Activated gamma-delta T cell (primary cell): ENCODE results near the gene PGK2.
"Not testable (repeated sequence)": the region's sequence is repeated elsewhere in the genome, so short reads cannot be mapped to it uniquely, and the experiment has no call there.

ENCODE experiments used
- DNase-seq: peaks from one replicate; lab custom pipeline; 2025; lab: John Stamatoyannopoulos, UW
- total RNA-seq, 2 donors: gene quantifications; one replicate each; lab custom pipeline; 2026; lab: John Stamatoyannopoulos, UW

Gene PGK2
- total RNA-seq = 0 reads per million in 2 donors

DNA sequence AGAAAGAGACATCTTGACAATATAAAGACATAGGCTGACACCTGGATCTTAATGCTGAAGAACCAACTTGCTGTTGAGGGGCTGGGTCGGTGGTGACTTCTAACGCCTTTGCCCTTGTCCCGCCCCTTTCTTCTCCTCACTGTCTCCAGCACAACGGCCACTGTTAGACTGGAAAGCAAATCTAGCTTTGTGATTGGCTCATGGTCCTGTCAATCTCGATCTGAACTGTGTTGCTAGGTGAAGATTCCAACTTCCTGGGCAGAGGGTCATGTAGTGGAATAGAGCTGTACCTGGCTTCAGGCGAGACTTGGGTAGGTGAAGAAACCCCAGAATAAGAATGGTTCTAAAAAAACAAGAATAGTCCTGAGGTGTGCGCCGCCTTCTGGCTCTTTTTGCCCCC, at the start of gene PGK2:
TSS of gene PGK2 (minus strand) at position 110 of the 400 bp plus-strand sequence. CDS start at position 12, 98 bp downstream.
- DNase-seq = no peak

DNA sequence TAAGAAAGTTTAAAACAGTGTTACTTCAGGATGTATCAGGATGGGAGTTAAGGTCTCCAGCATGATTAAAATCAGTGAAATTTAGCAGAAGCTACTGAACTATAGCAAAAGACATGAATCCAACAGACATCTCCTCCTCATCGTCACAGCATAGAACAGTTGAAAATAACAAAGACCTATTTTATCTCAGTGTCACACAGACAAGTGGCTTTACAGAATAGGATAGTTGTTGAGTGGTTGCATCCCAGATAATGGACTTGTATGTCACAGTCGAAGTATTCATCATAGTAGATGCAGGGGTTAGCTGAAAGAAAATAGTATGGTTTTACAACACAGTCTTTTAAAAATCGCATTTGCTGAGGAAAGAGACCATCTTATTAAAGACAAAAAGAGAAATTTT, 48.1 kb upstream of the PGK2 start:
- DNase-seq = no peak

DNA sequence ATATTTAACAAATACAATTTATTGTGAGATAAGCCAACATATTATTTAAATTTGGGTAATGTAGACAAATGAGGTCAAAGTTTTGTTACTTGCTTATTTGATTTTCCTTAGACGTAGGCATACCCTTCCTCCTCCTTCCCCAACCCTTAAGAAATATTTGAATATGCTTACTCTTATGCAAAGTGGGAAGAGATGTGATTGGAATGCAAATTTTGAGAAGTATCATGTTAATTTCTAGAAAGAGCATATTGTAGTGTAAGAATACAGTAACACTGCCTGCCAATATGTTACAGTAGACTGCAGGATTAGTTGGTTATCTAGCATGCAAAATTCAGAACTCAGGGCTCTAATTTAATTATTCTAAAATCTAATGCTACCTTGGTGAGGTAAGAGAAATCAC, 46.3 kb upstream of the PGK2 start:
- no peak for DNase-seq

DNA sequence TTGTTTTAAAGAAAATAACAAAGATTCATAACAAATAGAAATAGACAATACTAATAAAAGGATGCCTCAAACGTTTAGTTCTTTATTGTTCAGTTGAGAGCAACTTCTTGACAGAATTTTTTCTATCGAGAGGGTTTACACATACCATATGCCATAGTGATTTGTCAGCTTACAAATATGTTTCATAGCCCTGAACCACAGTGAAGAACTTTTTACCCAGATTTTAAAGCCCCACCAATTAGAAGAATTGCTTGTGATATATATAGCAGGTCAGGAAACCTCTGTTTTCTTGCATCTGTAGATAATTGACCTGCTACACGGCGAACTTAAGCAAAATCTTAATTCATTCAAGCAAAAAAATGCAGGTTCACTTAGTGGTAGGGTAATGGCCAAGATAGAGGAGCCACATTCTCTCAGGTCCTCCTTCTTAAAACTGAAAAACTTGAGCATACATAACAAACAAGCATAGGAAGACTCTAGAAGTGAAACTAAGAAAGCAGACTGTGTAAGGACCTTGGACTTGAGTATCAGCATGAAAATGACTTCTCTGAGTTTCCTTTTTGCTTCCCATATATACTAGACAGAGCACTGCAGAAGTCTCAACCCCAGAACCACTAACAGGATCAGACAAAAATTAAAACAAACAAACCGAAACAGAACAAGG, 39.8 kb upstream of the PGK2 start:
- no peak for DNase-seq

DNA sequence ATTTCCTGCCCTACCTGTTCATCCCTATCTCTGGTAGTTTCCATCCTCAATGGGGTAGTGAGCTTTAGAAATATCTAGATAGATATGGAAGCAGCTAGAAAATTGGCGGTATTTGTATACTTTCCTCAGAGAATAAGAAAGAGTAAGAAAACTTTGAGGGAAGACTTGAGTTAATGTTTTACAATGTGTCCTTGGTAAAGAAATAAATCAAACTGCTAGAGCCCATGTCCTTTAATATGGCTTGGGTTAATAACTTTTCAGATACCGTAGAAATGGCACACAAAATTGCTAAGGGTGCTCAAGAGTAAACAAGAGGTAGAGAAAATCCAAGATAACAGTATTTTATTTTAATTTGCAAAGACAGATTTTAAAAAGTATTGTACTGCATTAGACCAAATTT, 28.1 kb upstream of the PGK2 start:
- DNase-seq = no peak

DNA sequence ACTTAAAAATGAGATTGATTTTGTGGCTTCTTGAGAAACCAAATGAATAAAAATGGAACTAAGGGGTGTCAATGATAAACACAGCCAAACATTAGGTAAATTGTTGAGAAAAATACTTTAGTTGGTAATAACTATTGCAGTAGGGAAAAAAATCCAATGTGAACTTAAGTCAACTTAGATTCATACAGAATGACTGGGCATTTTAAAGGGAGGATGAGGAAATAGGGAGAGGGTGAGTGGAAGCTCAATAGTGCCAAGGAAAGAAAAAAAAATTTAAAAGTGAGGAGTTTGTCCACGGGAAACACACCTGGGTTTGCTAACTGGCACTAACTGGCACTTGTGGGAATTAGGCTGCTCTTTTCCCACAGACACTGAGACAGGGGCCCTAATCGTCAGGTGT, 26.2 kb upstream of the PGK2 start:
- DNase-seq = no peak

DNA sequence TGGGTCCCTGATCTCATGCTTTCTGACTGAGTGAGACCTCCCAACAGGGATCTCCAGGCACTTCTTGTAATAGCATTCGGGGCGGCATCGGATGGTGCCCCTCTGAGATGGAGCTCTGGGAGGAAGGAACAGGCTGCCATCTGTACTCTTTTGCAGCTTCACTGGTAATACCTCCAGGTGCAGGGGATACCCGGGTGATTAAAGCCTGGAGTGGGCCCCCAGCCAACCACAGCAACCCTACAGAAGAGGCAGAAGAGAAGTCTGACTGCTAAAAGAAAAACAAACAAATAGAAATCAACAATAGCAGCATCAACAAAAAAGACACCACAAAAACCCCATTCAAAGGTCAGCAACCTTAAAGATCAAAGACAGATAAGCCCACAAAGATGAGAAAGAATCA, 19.1 kb upstream of the PGK2 start:
- DNase-seq = no peak

DNA sequence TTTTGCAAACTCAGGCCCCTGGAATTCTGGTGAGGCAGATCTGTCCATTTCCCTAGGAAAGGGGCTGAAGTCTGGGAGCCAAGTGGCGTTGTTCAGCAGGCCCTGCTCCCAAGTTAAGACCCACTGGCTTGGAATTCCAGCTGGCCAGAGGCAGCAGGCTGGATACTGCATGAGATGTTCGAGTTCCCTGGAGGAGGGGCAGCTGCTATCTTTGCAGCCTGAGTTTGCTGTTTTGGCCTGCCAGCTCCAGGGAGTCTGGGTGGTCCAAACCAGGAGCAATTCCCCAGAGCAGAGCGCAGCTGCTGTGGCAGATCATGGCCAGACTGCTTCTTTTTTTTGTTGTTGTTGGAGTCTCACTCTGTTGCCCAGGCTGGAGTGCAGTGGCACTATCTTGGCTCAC, 18.2 kb upstream of the PGK2 start:
- no peak for DNase-seq

DNA sequence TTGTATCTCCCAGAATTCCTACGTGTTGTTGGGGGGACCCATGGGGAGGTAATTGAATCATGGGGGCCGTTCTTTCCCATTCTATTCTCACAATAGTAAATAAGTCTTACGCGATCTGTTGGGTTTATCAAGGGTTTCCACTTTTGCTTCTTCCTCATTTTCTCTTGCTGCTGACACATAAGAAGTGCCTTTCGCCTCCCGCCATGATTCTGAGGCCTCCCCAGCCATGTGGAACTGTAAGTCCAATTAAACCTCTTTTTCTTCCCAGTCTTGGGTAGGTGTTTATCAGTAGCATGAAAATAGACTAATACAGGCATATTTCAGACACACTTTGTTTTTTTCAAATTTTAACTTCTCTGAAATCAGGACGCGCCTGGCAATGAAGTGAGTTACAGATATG, 14.4 kb upstream of the PGK2 start:
- no peak for DNase-seq

DNA sequence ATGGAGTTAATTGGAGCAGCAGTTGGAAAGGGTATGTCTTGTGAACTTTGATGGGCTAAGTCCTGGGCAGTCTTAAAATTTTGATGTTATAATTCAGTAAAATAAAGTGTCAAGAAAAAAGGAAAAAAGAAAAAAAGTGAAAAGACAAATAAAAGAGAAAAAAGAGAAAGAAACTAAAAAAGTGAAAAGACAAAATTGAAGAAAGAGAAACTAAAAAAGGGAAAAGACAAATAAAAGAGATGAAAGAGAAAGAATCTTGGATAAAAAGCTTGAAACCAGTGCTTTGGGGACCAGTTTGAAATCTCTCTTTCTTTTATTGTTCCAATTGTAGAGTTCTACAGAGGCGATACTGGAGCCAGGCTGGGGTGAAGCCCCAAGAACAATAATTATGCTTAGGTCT, 12.0 kb upstream of the PGK2 start:
- no peak for DNase-seq

DNA sequence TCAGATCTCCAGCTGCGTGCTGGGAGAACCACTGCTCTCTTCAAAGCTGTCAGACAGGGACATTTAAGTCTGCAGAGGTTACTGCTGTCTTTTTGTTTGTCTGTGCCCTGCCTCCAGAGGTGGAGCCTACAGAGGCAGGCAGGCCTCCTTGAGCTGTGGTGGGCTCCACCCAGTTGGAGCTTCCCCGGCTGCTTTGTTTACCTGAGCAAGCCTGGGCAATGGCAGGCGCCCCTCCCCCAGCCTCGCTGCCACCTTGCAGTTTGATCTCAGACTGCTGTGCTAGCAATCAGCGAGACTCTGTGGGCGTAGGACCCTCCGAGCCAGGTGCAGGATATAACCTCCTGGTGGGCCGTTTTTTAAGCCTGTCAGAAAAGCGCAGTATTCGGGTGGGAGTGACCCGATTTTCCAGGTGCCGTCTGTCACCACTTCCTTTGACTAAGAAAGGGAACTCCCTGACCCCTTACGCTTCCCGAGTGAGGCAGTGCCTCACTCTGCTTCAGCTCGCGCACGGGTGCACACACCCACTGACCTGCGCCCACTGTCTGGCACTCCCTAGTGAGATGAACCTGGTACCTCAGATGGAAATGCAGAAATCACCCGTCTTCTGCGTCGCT, 9.9 kb upstream of the PGK2 start:
- DNase-seq = not testable (repeated sequence)

DNA sequence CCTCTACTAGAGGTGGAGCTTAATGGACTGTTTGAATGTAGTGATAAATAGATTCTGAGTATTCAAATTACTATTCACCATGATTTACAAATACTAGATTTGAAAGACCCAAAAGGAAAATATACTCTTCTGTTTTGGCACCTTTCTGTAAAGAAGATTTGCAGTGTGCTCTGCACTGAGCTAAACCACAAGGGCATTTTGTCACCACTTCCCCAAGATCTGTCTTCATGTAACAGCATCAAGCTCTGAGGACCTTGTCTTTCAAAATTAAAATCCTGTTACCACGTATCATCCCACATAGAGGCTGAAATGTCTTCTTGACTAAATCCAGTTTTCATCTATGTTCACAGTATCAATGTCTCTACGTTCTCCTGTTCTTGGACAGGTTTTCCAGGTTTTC, 3.3 kb upstream of the PGK2 start:
- DNase-seq = no peak

DNA sequence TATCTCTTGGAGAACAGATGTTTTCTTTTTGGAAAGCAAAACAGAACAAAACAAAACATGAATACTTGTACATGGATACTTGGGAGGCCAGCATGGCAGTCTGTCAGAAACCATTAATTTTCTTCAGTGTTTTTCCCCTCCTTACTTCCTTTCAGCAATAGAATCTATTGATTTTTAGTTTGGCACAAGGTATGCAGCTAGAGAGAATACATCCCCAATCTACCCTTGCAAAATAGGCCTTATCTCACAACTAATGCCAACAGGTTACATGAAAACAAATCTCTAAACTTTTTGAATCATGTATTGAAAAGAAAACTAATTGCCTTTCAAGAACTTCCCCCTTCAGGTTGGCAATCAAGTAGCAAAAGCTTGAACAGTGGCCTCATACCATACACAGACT, 2.8 kb downstream of the PGK2 start:
- no peak for DNase-seq

DNA sequence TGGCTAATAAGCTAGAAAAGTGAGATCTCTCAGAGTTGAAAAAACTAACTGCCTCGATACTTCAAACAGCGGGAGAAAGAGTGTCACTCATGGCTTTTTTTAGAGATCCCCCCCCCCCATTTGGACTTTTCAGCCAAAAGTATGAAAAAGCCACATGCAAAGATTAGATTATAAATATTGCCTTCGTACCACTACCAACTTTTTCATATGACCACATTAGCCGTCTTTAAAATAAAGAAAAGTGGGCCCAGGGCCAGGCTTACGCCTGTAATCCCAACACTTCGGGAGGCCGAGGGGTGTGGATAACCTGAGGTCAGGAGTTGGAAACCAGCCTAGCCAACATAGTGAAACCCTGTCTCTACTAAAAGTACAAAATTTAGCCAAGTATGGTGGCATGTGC, 4.4 kb downstream of the PGK2 start:
- DNase-seq = no peak

DNA sequence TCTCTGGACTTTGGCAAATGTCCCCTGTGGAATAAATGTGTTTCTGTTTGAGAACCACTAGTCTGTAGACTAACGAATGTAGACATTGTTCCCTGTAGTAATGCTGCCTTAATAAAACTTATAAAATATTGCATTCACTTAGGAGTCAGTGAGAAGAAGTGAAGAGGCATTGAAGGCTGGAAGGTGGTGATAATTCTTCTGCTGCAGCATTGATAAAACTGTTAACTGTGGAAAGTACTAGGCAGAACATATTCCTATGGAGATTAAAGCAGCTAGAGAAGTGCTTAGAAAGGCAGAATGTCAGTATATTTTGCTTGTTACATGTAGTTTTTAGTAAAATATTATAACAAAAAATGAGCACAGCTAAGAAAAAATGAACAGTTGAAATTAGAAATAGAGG, 4.8 kb downstream of the PGK2 start:
- no peak for DNase-seq

DNA sequence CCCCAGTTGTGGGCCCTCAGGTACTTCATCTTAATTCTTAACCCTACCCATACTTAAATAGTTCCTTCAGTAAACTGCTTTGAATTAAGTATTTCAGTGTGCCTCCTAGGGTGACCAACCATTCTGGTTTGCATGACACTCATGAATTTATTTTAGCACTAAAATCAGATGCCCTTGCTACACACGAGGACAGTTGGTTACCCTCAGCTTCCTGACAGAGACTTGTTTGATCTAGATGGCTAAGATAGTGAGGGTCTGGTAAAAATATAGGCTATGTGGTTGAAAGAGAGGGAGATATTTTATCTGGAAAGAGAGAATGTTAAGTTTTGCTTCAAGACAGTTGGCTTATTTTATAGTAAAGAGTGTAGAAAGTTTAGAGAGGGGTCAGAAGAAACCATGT, 10.6 kb downstream of the PGK2 start:
- DNase-seq = no peak

DNA sequence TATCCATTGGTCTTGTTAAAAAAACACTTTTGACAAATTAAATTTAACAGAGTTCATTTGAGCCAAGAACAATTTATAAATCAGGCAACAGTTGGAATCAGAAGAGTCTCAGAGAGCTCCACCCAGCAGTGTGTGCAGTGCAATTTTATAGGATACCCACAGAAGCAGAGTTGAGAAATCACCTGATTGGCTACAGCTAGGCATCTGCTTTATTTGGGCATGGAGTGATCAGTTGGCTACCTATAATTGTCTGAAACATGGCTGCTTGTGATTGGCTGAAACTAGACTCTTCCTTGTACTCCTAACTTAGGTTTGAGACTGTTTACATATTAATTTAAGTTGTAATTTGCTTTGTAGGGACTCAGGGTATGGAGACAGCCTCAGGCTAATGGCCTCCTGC, 12.0 kb downstream of the PGK2 start:
- DNase-seq = no peak

DNA sequence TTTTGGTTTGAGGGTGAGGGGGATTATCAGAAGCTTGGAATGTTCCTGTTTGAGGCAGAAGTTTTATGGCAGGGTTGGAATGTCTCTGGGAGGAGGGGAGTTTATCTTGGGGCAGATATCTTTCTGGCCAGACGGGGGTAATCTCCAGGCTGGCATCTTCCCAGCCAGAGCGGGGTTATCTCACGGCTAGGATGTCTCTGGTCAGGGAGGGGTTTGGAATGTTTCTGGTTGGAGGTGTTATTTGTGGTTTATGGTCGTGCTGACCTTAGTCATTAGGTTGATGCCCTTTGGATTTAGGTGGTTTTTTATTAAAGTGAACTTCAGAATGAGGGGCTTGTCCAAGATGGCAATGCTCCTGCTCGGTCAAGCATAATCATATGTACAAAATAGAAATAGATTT, 14.8 kb downstream of the PGK2 start:
- DNase-seq = no peak

DNA sequence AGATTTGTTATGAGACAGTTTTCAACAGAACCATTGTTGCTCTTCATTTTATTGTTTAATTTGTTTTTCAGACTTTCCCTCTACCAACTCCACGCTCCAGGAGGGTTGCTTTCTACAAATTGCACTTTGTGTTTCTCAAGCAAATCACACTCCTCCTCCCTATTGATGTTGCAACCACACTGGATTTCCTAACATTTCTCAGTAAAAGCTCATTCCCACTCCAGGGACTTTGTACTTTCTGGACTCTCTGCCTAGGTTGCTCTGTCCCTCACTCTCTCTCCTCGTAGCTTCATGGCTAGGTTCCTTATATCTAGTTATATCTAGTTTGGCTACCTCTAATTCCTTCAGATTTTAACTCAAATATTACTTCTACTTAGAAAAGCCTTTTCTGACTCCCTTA, 20.3 kb downstream of the PGK2 start:
- no peak for DNase-seq

DNA sequence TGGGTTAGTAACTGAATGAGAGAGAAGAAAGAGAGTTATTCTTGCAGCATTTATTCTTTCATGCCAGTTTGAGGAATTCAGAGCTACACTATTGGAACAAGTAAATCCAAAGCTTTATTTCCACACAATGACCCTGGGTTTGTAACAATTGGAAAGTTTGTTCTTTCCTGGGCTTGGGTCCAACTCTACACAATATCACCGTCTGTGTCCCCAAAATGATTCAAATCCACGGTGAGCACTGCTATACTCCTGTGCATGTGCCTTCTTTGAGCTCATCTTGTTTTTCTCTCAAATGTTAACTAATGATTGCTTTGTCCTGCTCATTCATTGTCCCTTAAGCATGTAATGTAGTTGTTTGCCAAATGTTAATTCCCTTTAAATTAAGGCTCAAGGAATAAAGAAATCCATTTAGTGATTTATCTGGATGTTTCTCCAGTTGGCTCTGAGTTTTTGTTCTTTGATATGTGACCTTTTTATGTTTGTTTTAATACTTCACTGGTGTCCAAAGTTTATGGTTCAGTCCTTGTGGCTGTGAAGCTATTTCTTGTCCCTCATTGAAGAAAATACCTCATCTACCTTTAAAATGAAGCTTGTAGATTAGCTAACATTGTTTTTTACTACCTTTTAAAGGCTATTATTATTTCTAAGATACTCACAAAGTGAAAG, 22.4 kb downstream of the PGK2 start:
- DNase-seq = no peak

DNA sequence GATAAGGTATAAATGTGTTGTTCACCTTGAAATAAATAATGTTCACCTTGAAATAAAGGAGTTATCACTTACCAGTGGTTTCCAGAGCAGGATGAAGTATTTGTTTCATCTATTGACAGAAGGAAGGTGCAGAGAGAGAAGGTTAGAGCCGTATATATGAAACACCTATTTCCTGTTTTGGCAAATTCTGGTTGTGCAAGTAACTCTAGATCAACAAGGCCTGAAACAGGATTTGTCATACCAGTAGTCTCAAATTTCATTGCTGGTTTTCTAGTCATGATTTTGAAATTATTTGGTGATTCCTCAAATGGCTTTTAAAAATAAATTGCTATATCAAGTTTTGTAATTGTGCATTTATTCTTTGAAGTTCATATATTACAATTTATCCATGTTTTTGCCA, 42.8 kb downstream of the PGK2 start, which contains the start of gene CRISP3:
TSS of gene CRISP3 (minus strand) at position 130 of the 400 bp plus-strand sequence. CDS start at position 109, 21 bp downstream.
- DNase-seq = no peak

DNA sequence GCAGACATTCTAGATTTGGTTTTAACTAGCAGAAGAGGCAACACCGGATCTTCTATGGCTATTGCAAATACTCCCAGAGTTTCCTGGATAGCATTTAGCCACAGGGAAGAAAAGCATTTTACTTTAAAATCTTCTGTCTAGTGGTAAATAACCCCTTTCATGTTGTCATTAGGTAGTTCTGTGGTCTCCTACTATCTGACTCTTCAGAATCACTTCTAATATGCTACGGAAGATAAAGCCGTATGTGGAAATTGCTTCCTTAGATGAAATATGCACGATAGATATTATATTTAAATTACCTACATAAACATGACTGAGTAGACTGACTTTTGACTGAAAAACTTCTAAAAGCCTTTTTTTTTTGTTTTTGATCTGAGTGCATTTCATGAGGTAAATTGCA, 43.7 kb downstream of the PGK2 start:
- no peak for DNase-seq

DNA sequence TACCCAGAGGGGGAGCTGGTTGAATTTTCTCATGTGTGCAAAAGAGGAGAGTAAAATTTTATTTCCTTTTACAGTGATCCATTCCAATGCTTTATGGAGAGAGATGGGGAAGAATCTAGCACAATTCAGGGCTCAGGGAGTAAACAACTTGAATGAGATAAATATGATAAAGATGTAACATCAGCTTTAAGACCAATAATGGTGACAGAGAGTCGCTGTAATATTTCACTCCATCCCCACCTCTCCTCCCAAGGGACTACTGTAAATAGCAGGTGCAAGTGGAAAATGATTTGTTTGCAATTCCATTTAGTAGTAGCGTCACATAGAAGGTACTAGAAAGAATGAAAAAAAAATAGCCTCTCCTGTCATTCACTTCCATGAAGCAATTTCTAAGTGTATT, 47.7 kb downstream of the PGK2 start:
- DNase-seq = no peak
